VCaP (cell line): ENCODE measurements around the gene TMEM186.
"Not testable (repeated sequence)": the region's sequence is repeated elsewhere in the genome, so short reads cannot be mapped to it uniquely, and the experiment has no call there.

ENCODE experiments used
- H3K27ac ChIP-seq: fragments of 450-650 bp; 2 replicates; pipeline ENCODE4 v1.5.1; 2017
- CTCF ChIP-seq: fragments of 450-650 bp; conservative IDR thresholded peaks from 2 replicates; pipeline ENCODE4 v1.5.1; 2017; ENCODE audit warnings: mild to moderate bottlenecking, moderate library complexity

The TMEM186 gene

GRCh38 chr16:8807189-8807588, 9.8 kb upstream of the TMEM186 start:
- no peak overlapping the region for H3K27ac ChIP-seq
- TF ChIP-seq CTCF = no peak

- no peak overlapping the region for H3K27ac ChIP-seq
Observed at GRCh38 chr16:8806272-8806983, 9.0 kb upstream of the TMEM186 start.

GRCh38 chr16:8804313-8804712, 6.9 kb upstream of the TMEM186 start:
- TF ChIP-seq CTCF = no peak
- no peak overlapping the region for H3K27ac ChIP-seq

More at GRCh38 chr16:8806272-8806983, 9.0 kb upstream of the TMEM186 start:
- no peak for TF ChIP-seq CTCF

- not testable (repeated sequence) for H3K27ac ChIP-seq
Observed at GRCh38 chr16:8803733-8804132, 6.3 kb upstream of the TMEM186 start.

- TF ChIP-seq CTCF = no peak
- no peak overlapping the region for H3K27ac ChIP-seq
Observed at GRCh38 chr16:8801701-8802100, 4.3 kb upstream of the TMEM186 start.

GRCh38 chr16:8798535-8799157, 1.2 kb upstream of the TMEM186 start:
- H3K27ac ChIP-seq = peak overlapping the region; percentile 63; the same call in 1 of the 2 replicates
- no peak for TF ChIP-seq CTCF

GRCh38 chr16:8798174-8798527, 712 bp upstream of the TMEM186 start:
- TF ChIP-seq CTCF = no peak
- H3K27ac ChIP-seq = peak overlapping the region; percentile 63; the same call in 1 of the 2 replicates
